ENCODE data around the gene DMXL2. TPM values are rescaled to one million over a fixed set of nuclear protein-coding genes. Genes with fewer than 3 reads are reported as not detected.
A peak's percentile ranks its signal among the peaks of the same experiment; 100 is the strongest.
"Not testable (repeated sequence)": the region's sequence is repeated elsewhere in the genome, so short reads cannot be mapped to it uniquely, and the experiment has no call there.

The DMXL2 gene
- total RNA-seq, 1 donor from 2014 or later, result 8.6 TPM

DNA sequence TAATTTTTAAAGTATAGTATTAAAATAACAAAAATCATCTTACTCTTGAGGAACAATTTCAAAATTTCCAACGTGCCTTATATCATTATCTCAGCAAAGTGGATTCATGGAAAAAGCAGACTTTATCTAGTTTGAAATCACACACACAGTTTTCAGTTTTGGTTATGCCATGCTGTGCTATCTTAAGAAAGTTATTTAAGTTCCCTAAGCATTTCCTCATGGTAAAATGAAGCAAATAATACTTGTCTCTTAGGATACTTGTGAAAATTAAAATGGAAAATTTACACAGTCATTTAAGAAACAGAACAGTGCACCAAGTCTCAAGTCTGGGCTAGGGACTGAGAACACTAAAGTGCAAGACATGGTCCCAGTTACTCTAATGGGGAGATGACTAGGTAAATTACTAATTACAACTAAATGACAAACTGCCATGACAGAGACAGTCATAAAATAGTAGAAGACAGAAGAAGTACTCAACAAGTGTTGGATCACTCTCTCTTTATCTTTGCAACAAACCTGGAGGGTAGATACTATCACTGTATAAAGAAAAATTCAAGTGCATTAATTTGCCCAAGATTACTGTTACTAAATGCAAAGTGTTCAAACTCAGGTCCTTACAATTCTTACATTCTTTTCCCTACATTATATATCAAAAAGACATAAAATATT, 44.8 kb downstream of the DMXL2 start:
- TF ChIP-seq, protein P1, sequence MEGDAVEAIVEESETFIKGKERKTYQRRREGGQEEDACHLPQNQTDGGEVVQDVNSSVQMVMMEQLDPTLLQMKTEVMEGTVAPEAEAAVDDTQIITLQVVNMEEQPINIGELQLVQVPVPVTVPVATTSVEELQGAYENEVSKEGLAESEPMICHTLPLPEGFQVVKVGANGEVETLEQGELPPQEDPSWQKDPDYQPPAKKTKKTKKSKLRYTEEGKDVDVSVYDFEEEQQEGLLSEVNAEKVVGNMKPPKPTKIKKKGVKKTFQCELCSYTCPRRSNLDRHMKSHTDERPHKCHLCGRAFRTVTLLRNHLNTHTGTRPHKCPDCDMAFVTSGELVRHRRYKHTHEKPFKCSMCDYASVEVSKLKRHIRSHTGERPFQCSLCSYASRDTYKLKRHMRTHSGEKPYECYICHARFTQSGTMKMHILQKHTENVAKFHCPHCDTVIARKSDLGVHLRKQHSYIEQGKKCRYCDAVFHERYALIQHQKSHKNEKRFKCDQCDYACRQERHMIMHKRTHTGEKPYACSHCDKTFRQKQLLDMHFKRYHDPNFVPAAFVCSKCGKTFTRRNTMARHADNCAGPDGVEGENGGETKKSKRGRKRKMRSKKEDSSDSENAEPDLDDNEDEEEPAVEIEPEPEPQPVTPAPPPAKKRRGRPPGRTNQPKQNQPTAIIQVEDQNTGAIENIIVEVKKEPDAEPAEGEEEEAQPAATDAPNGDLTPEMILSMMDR (IDR thresholded peaks at IDR 0.05), result no peak
- DNase-seq (ENCODE audit: low spot score in 2 of 2), result no peak
- intact Hi-C loops (cut with DNase I), result no loop called here
- Histone ChIP-seq H3K9me3 (peaks cover 0 to 8% of the 10 kb centered on the region in 2 donors), H3K27ac (peak overlapping the region in 1 of 2 donors; percentile 38), H3K36me3 (no peaks in the 10 kb centered on the region), H3K27me3 (no peaks in the 10 kb centered on the region), H3K4me3 (no peak overlapping the region), H3K4me1 (peaks cover 0 to 4% of the 10 kb centered on the region in 2 donors)

DNA sequence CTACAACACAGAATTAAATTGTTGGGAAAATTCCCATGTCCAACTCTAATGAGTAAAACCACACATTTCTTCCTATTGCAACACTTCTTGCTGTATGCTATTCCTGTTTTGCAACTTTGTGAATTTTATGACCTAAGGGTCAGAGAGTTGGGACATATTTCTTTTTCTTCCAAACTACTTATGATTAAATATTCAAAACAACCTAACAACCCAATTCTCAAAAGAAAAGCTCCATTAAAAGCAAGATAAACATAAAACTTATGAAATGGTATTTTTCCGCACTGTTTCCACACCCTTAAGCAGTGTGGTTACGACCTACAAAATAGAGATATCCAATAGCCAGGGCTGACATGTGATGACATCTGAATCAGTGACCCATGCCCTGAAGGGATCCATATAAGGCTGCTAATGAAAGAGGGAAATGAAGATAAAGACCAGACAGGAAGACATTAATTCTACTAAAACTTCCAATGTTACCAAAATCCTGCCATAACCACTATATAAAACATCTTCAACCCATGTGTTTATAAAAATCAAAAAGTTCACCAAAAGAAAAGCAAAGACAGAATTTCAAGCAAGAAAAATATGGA, 45.6 kb downstream of the DMXL2 start:
- DNase-seq (ENCODE audit: low spot score in 2 of 2), result no peak
- intact Hi-C loops (cut with DNase I), result no loop called here
- H3K27me3 ChIP-seq, result no peaks in the 10 kb centered on the region
- H3K4me1 ChIP-seq, result peaks cover 0 to 4% of the 10 kb centered on the region in 2 donors
- H3K36me3 ChIP-seq, result no peaks in the 10 kb centered on the region
- TF ChIP-seq, protein P1 (IDR thresholded peaks at IDR 0.05), result no peak
- peak overlapping the region in 1 of 2 donors; percentile 38 for H3K27ac ChIP-seq
- H3K4me3 ChIP-seq, result no peak overlapping the region
- peaks cover 0 to under 1% of the 10 kb centered on the region in 2 donors for H3K9me3 ChIP-seq

DNA sequence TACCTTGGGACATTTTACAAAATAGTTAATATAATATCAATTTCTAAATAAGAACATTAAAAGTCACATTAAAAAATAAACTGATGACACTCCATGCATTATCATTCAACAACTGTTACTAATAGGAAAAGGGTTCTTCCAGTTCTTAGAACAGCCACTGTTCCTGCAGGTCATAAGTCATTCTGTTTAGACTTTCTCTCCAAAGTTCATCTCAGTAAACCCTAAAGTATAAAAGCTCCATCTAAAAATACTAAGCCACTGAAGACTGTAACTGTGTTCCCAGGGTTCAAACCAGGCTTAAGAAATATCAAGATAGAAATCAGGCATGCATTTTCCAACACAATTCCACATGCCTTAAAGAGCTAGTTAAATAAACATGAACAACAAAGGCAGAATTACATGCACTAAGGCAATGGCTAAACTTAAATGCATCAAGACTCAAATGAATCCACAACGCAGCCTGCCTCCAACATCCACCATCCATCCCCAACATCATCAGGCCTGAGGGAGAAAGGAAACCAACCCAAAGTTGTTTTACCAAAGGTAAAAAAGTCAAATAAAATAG, 46.2 kb downstream of the DMXL2 start:
- Histone ChIP-seq H3K36me3 (no peaks in the 10 kb centered on the region), H3K27ac (no peak overlapping the region), H3K4me1 (peaks cover 0 to 4% of the 10 kb centered on the region in 2 donors), H3K4me3 (no peak overlapping the region), H3K9me3 (no peaks in the 10 kb centered on the region), H3K27me3 (no peaks in the 10 kb centered on the region)
- DNase-seq (ENCODE audit: low spot score in 2 of 2), result no peak
- intact Hi-C loops (cut with DNase I), result no loop called here
- TF ChIP-seq, protein P1 (IDR thresholded peaks at IDR 0.05), result no peak

DNA sequence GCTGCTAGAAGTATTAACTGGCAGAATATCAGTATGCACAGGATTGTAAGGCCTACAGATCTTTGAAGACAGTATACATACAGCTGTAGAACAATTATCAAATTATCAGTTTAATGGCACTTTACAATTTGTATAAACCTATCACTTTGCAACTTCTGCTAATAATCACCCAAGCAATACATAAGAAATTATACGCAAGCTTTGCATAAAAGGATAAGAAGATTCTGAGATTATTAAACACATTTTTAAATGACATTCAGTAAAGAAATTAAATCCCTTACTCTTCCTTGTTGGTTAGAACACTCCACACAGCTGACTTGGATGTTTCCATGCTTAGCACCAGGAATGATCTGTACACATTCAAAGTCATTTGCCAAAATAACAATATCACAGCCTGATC, 46.8 kb downstream of the DMXL2 start:
- Histone ChIP-seq H3K4me3 (no peak overlapping the region), H3K4me1 (peaks cover 0 to 4% of the 10 kb centered on the region in 2 donors), H3K36me3 (no peaks in the 10 kb centered on the region), H3K9me3 (no peaks in the 10 kb centered on the region), H3K27ac (no peak overlapping the region), H3K27me3 (no peaks in the 10 kb centered on the region)
- intact Hi-C loops (cut with DNase I), result no loop called here
- no peak for DNase-seq (ENCODE audit: low spot score in 2 of 2)
- TF ChIP-seq, protein P1 (IDR thresholded peaks at IDR 0.05), result no peak

DNA sequence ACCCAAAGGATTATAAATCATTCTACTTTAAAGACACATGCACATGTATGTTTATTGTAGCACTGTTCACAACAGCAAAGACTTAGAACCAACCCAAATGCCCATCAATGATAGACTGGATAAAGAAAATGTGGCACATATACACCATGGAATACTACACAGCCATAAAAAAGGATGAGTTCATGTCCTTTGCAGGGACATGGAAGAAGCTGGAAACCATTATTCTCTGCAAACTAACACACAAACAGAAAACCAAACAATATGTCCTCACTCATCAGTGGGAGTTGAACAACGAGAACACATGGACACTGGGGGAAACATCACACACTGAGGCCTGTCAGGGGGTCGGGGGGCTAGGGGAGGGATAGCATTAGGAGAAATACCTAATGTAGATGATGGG, 49.2 kb downstream of the DMXL2 start:
- DNase-seq (ENCODE audit: low spot score in 2 of 2); intact Hi-C loops (cut with DNase I); H3K27me3 ChIP-seq; H3K9me3 ChIP-seq; H3K36me3 ChIP-seq; H3K4me1 ChIP-seq; H3K4me3 ChIP-seq; H3K27ac ChIP-seq: not testable (repeated sequence)

DNA sequence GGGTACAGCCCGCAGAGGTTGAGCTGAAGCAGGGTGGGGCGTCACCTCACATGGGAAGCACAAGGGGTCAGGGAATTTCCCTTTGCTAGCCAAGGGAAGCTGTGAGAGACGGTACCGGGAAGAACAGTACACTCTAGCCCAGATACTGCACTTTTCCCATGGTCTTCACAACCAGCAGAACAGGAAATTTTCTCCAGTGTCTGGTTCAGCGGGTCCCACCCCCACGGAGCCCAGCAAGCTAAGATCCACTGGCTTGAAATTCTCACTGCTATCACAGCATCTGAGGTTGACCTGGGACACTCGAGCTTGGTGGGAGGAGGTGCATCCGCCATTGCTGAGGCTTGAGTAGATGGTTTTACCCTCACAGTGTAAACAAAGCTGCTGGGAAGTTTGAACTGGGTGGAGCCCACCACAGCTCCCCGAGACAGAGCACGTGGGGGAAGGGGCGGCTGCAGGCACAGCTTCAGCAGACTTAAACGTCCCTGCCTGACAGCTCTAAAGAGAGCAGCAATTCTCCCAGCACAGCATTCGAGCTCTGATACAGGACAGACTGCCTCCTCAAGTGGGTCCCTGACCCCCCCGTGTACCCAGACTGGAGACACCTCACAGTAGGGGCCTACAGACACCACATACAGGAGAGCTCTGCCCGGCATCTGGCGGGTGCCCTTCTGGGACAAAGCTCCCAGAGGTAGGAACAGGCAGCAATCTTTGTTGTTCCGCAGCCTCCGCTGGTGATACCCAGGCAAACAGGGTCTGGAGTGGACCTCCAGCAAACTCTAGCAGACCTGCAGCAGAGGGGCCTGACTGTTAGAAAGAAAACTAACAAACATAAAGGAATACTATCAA, 53.4 kb downstream of the DMXL2 start:
- H3K36me3 ChIP-seq; H3K27me3 ChIP-seq; H3K27ac ChIP-seq; DNase-seq (ENCODE audit: low spot score in 2 of 2); intact Hi-C loops (cut with DNase I); H3K4me3 ChIP-seq; H3K9me3 ChIP-seq; H3K4me1 ChIP-seq: not testable (repeated sequence)
